ENCODE results near the gene ST3GAL5. TPM values are rescaled to one million over a fixed set of nuclear protein-coding genes. Genes with fewer than 3 reads are reported as not detected.

The ST3GAL5 gene
- total RNA-seq, 1 donor from 2014 or later, result 44.4 TPM

DNA sequence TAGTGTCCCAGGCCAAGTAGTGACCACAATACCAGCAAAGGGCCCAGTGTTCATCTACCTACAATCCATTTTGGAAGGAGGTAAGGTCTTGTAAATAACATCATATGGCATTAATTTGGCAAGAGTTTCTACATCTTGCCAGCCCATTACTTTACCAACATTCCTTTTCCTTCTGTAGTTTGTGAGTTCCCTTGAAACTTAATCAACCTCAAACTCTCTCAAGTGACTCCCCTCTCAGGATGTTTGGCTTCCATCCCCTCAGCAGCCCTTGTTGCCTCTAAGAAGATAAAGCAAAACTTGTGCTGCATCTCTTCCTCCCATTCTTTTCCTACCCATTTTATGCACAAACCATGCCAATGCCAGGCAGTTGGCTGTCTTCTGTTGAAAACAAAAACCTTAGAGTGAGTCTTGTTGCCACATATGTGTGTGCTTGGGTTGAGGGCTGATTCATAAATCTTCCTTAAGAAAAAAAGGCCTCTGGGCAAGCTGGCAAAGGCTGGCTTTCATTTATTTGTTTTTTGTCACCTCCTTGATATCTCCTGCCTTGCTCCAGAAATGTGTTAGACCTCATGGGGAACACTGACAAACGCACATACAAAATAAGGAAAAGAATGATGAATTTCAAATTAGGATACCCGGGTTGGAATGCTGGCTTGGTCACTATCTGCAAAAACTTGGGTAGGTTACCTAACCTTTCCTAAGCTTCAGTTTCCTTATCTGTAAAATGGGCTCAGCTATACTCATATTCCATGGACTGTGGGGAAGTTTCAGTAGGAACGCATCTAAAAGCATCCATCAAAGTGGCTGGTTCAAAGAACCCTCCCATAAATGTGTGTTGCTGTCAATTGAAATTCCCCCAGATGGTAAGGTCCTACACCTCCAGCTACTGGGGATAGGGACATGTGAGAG lies 29.4 kb upstream of the ST3GAL5 start:
- FAIRE-seq, result no peak
- DNase-seq (ENCODE audit: low spot score in 2 of 2), result no peak

GRCh38 chr2:85915606-85916303 lies 27.0 kb upstream of the ST3GAL5 start:
- no peak for FAIRE-seq

DNA sequence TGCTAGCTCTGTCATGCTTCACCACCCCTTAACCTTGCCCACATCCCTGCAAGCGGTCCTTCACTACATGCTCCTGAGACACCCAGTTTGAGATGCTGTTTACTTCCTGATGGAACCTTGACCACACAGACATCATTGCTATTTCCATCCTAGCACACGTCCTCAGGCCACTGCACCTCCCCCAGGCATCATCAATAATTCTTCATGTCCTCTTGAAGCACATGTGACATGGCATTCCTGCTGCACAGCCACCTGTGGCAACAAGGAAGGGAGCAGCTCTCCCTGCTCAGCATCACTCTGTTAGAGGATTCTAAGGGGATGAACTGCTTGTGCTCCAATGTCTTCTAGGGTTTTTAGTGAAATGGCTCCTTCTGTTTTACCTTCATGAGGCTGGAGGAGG lies 26.1 kb upstream of the ST3GAL5 start:
- FAIRE-seq (no peak), DNase-seq (ENCODE audit: low spot score in 2 of 2) (no peak)

More at GRCh38 chr2:85915606-85916303, 27.0 kb upstream of the ST3GAL5 start:
- no peak for DNase-seq (ENCODE audit: low spot score in 2 of 2)

- FAIRE-seq (no peak), DNase-seq (ENCODE audit: low spot score in 2 of 2) (no peak)
Measured at GRCh38 chr2:85913884-85914881, 25.4 kb upstream of the ST3GAL5 start.

GRCh38 chr2:85911814-85912692 lies 23.3 kb upstream of the ST3GAL5 start:
- FAIRE-seq (no peak), DNase-seq (ENCODE audit: low spot score in 2 of 2) (no peak)

DNA sequence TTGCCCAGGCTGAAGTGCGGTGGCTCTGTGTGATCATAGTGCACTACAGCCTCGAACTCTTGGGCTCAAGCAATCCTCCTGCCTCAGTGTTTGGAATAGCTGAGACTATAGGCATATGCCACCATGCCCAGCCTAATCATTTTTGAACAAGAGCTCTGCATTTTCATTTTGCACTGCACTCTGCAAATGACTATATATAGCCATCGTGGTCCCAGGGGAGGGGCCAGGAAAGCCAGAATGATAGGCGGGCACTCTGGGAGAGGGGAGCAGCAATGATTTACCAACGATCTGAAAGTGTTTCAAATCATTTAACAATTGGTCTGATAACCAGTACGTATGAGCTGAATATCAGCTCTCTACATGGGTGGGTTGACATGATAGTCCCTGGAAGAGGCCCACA lies 22.3 kb upstream of the ST3GAL5 start:
- no peak for FAIRE-seq
- DNase-seq (ENCODE audit: low spot score in 2 of 2), result no peak

- FAIRE-seq (no peak), DNase-seq (ENCODE audit: low spot score in 2 of 2) (no peak)
Measured at GRCh38 chr2:85909005-85909404, 20.2 kb upstream of the ST3GAL5 start.

- DNase-seq (ENCODE audit: low spot score in 2 of 2) (no peak), FAIRE-seq (no peak)
Measured at GRCh38 chr2:85908506-85908905, 19.7 kb upstream of the ST3GAL5 start.

DNA sequence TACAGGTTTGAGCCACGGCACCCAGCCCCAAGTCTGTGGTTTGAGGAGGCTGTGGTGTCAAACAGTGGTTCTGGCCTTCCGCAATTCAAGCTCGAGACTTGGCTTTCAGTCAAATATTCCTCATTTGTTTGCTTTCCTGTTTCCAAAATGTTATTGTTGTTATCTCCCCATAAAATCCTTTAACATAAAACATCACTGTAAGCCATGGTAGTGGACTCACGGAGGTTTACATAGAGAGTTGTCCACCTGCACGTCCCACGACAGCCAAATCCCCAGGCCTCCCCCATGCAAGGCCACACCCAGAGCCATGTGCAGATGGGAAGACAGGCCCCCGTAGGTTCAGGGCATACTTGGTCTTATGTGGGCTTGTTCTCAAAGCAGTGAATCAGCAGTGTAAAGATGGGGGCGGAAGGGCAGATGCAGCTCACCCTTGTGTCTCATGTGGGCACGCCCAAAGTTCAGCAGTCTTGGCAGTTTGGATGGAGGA lies 18.9 kb upstream of the ST3GAL5 start:
- FAIRE-seq, result no peak
- no peak for DNase-seq (ENCODE audit: low spot score in 2 of 2)

- no peak for DNase-seq (ENCODE audit: low spot score in 2 of 2)
- no peak for FAIRE-seq
Measured at GRCh38 chr2:85906748-85907147, 18.0 kb upstream of the ST3GAL5 start.

DNA sequence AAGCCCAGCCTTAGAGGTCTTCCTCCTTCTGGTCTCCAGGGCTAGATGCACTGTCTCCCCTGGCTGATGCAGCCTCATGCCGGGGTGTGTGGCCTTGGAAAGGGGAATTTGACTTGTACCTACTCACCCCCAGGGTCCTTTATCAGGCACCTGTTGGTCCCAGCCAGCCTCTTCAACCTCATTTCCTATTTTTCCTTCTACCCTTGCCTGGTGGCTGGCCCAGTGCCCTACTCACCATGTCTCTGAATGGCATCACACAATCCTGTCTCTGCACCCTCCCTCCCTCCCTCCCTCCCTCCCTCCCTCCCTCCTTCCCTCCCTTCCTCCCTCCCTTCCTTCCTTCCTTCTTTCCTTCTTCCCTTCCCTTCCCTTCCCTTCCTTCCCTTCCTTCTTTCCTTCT lies 17.1 kb upstream of the ST3GAL5 start:
- FAIRE-seq, result no peak

DNA sequence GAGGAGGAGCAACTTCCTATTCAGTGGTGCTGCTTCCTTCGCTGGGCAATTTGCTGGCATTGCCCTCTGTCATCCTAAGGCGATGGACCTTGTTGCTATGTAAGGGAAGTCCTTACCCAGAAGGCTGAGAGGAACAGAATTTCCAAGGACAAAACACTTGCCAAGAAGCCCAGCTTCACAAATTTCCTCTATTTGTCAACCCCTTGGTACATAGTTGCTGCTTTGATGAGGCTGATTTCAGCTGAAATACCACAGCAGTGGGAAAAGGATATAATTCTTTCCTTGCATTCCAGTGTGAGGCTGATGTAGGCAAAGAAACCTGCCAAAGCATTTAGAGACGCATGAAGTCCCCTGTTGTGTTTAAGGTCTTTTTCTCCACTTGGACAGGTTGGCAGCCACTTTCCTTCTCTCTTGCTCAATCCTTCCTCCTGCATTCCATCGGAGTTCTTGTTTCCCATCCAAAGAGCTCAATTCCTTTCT lies 16.4 kb upstream of the ST3GAL5 start:
- DNase-seq (ENCODE audit: low spot score in 2 of 2) (no peak), FAIRE-seq (no peak)

More for the DNA sequence above, 17.1 kb upstream of the ST3GAL5 start:
- no peak for DNase-seq (ENCODE audit: low spot score in 2 of 2)

DNA sequence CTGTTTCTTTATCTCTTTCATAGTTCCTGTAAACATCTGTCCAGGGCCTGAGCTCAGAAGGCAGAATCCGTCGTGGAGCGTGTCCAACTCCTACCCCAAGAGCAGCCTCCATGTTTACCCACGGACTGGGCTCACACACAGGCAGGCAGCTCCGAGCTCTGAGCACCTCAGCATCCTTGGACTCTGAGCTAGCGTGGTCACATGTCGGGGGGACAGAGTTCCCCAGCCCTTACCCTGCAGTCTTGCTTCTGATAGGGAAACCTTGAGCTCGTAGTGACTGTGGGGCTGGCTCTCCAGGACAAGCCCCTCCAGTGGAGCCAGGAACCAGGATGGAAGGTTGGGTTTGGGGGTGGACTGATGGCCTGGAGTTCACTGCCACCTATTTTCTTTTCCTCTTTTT lies 15.1 kb upstream of the ST3GAL5 start:
- no peak for FAIRE-seq
- DNase-seq (ENCODE audit: low spot score in 2 of 2), result no peak

DNA sequence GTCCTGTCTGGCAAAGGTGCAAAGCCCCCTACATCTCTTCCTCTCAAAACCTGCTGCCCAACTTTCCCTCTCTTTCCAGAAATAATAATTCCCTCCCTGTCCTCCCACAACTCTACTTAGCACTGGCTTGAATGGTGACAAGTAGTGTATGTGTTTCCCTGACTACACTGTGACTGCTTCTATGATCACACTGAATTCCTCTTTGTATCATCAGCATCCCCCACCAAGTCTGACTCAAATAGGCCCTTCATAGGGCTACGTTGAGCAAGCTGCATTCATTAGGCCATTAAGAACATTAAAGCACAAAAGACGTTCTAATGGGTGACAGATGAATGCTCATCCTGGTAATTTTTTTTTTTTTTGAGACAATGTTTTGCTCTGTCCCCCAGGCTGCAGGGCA lies 13.7 kb upstream of the ST3GAL5 start:
- FAIRE-seq, result peak; percentile 77
- peak; percentile 45 to 54 for DNase-seq (ENCODE audit: low spot score in 2 of 2)

DNA sequence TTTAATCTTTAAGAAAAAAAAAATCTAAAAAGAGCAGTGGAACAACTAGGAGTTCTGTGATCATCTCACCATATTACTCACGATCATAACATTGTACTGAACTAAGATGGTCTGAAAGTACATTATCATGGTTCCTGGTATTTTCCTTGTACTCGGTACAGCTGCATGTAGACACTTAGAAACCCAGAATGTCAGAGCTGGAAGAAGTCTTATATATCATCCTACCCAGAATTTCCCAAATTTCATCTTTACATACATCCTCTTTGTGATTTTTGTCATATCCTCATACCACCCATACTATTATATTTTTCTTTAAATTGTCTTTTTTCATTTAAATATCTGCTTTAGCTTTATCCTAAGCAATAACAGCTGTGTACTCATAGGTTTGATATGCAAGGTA lies 12.4 kb upstream of the ST3GAL5 start:
- FAIRE-seq (no peak), DNase-seq (ENCODE audit: low spot score in 2 of 2) (no peak)

GRCh38 chr2:85900366-85900765 lies 11.6 kb upstream of the ST3GAL5 start:
- DNase-seq (ENCODE audit: low spot score in 2 of 2) (no peak), FAIRE-seq (no peak)

DNA sequence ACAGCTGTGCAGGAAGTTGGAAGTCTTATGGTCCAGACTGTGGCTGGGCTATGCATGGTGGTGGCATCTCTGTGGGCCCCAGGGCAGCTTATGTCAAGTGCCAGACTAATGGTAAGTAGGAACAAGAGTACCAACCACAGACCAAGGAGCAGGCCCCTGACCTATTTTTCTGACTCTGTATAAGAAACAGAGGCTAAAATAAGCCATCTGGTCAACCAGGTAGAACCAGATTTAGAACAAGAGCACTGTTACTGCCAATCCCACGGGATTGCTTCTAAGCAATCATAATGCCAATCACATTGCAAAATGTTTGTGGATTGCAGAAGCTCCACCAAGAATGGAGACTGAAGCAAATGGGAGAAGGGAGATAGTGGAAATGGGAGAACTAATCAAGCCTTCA lies 11.1 kb upstream of the ST3GAL5 start:
- DNase-seq (ENCODE audit: low spot score in 2 of 2) (no peak), FAIRE-seq (no peak)

DNA sequence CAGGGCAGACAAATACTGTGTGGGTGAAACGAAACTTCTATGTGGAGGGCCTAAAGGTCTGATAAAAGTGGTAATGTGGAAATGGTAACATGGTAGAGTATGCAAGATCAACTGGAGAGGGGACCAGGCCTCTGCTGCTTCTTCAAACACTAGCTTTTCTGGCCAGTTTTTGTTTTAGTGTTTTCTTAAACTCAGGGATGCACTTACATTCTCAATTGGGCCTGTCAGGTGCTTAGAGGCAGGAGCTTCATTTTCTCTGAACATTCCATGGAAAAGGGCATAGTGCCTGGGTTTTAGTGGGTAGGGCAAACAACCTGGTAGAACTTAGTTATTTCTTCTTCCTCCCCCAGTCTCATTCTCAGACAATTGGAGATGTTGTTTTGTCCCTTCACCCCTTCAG lies 10.5 kb upstream of the ST3GAL5 start:
- DNase-seq (ENCODE audit: low spot score in 2 of 2) (no peak), FAIRE-seq (no peak)

- FAIRE-seq (no peak), DNase-seq (ENCODE audit: low spot score in 2 of 2) (no peak)
Measured at GRCh38 chr2:85898881-85899280, 10.1 kb upstream of the ST3GAL5 start.

Data from frontal cortex (tissue), 4 donors.